HepG2 (cell line): ENCODE measurements around the gene CARMIL1. TPM values are rescaled to one million over a fixed set of nuclear protein-coding genes. Genes with fewer than 3 reads are reported as not detected.

Experiments
- ELF1 ChIP-seq: sonication (generic); formaldehyde crosslinking; IDR thresholded peaks from 2 replicates; pipeline ENCODE4 v1.4.0; 2020; ENCODE audit warnings: missing genetic modification reagents
- GRHL1 ChIP-seq: sonication (generic); formaldehyde crosslinking; conservative IDR thresholded peaks from 2 replicates; pipeline ENCODE4 v1.8.0; 2022; ENCODE audit warnings: missing genetic modification reagents
- HES4 ChIP-seq: sonication (generic); formaldehyde crosslinking; IDR thresholded peaks from 2 replicates; pipeline ENCODE4 v1.9.0; 2021; ENCODE audit warnings: mild to moderate bottlenecking, missing genetic modification reagents, borderline replicate concordance
- HINFP ChIP-seq: sonication (generic); formaldehyde crosslinking; IDR thresholded peaks from 2 replicates; pipeline ENCODE4 v1.4.0; 2020; ENCODE audit warnings: low read depth, mild to moderate bottlenecking, missing genetic modification reagents
- HNF1A ChIP-seq, 2 experiments: sonication (generic) in 1 of 2; formaldehyde crosslinking in 1 of 2; IDR thresholded peaks; 2 replicates each; pipeline versions ENCODE4 v1.4.0 to v1.6.1; 2016 to 2020; ENCODE audit warnings: borderline replicate concordance in 1 of 2, low read depth in 1 of 2, mild to moderate bottlenecking in 1 of 2, missing genetic modification reagents in 1 of 2
- NCOA5 ChIP-seq: sonication (generic); formaldehyde crosslinking; IDR thresholded peaks from 2 replicates; pipeline ENCODE4 v1.4.0; 2020; ENCODE audit warnings: missing genetic modification reagents
- NFIC ChIP-seq: IDR thresholded peaks from 2 replicates; pipeline ENCODE4 v1.6.1; 2012; ENCODE audit warnings: mild to moderate bottlenecking, low read length, inconsistent platforms
- NR2F6 ChIP-seq, 2 experiments: IDR thresholded peaks; 2 replicates each; pipeline ENCODE4 v1.6.1; 2016; ENCODE audit warnings: antibody characterized with exemption in 1 of 2, mild to moderate bottlenecking in 1 of 2
- NR3C1 ChIP-seq: sonication (generic); formaldehyde crosslinking; IDR thresholded peaks from 2 replicates; pipeline ENCODE4 v1.4.0; 2020; ENCODE audit warnings: missing genetic modification reagents
- SCMH1 ChIP-seq: sonication (generic); formaldehyde crosslinking; IDR thresholded peaks from 2 replicates; pipeline ENCODE4 v1.9.0; 2021; ENCODE audit warnings: missing genetic modification reagents, mild to moderate bottlenecking, borderline replicate concordance
- SRY ChIP-seq: sonication (generic); formaldehyde crosslinking; IDR thresholded peaks from 2 replicates; pipeline ENCODE4 v1.8.0; 2022; ENCODE audit warnings: mild to moderate bottlenecking, missing genetic modification reagents
- TFAP4 ChIP-seq: sonication (generic); IDR thresholded peaks from 2 replicates; pipeline ENCODE4 v1.6.1; 2016; ENCODE audit warnings: low read depth, borderline replicate concordance
- TIGD3 ChIP-seq: sonication (generic); formaldehyde crosslinking; IDR thresholded peaks from 2 replicates; pipeline ENCODE4 v1.5.1; 2020; ENCODE audit warnings: mild to moderate bottlenecking, missing genetic modification reagents, borderline replicate concordance
- YEATS4 ChIP-seq: sonication (generic); formaldehyde crosslinking; IDR thresholded peaks from 2 replicates; pipeline ENCODE4 v1.4.0; 2020; ENCODE audit warnings: missing genetic modification reagents, borderline replicate concordance
- ZBTB3 ChIP-seq: sonication (generic); formaldehyde crosslinking; IDR thresholded peaks from 2 replicates; pipeline ENCODE4 v1.4.0; 2020; ENCODE audit warnings: low read depth, mild to moderate bottlenecking, moderate library complexity, missing genetic modification reagents, borderline replicate concordance
- ZBTB42 ChIP-seq: sonication (generic); formaldehyde crosslinking; IDR thresholded peaks from 2 replicates; pipeline ENCODE4 v1.5.0; 2020; ENCODE audit warnings: mild to moderate bottlenecking, missing genetic modification reagents
- ZNF3 ChIP-seq: IDR thresholded peaks from 2 replicates; pipeline ENCODE4 v1.7.0; 2017; ENCODE audit warnings: inconsistent platforms
- ZNF558 ChIP-seq: sonication (generic); formaldehyde crosslinking; IDR thresholded peaks from 2 replicates; pipeline ENCODE4 v1.9.0; 2022; ENCODE audit warnings: mild to moderate bottlenecking, missing genetic modification reagents, borderline replicate concordance
- ZNF703 ChIP-seq: sonication (generic); formaldehyde crosslinking; IDR thresholded peaks from 2 replicates; pipeline ENCODE4 v1.5.1; 2020; ENCODE audit warnings: missing genetic modification reagents, mild to moderate bottlenecking, moderate library complexity, borderline replicate concordance
- polyA plus RNA-seq, 8 experiments: library from polyadenylated mRNA; depleted of rRNA in 3 of 8; stranded (reverse) in 7 of 8; unstranded in 1 of 8; fragments of >200 nt; fragmentation: Illumina TruSeq in 4 of 8; extraction: Trizol in 4 of 8; gene quantifications; 2 replicates each; pipeline versions ENCODE4 v1.2.1 to v1.2.3, GENCODE V29; 2011 to 2016; ENCODE audit warnings: low read depth in 4 of 8, missing spikeins in 1 of 8, mixed read lengths in 1 of 8; ENCODE audit not compliant: insufficient read depth in 1 of 8
- total RNA-seq, 5 experiments: library from RNA; depleted of rRNA; stranded (reverse); fragments of >200 nt; fragmentation: Illumina TruSeq; extraction: Trizol; gene quantifications; 2 replicates each; pipeline ENCODE4 v1.2.3, GENCODE V29; 2016; ENCODE audit warnings: low read depth in 1 of 5

CARMIL1 gene
- total and polyA plus RNA-seq, 2 of the 13 experiments (the other 11 are each of a cell fraction or from before 2014, with no cell fraction given): 1.8 to 2.6 TPM

- TF ChIP-seq ELF1 (CRISPR knock-in tag): no peak
- TF ChIP-seq NR2F6 (IDR thresholded peaks at IDR 0.05): no peak
- TF ChIP-seq NR2F6 (CRISPR knock-in tag; IDR thresholded peaks at IDR 0.05): no peak
- no peak for TF ChIP-seq HNF1A (IDR thresholded peaks at IDR 0.05; ENCODE audit: low read depth)
- no peak for TF ChIP-seq HNF1A (CRISPR knock-in tag; IDR thresholded peaks at IDR 0.05; ENCODE audit: borderline replicate concordance)
- TF ChIP-seq ZBTB3 (CRISPR knock-in tag): no peak
- no peak for TF ChIP-seq TIGD3 (CRISPR knock-in tag)
- TF ChIP-seq ZNF3 (CRISPR knock-in tag): no peak
- TF ChIP-seq ZNF558 (CRISPR knock-in tag): 0 out of 2 replicates have a peak, but pooled peaks have one; percentile 61
- no peak; the same call in 1 of the 2 replicates for TF ChIP-seq HINFP (CRISPR knock-in tag)
- no peak for TF ChIP-seq ZNF703
- TF ChIP-seq YEATS4 (CRISPR knock-in tag): peak; percentile 75
- TF ChIP-seq NFIC: no peak
- no peak for TF ChIP-seq NR3C1 (CRISPR knock-in tag)
- TF ChIP-seq TFAP4: no peak
- no peak for TF ChIP-seq GRHL1 (CRISPR knock-in tag)
- TF ChIP-seq HES4 (CRISPR knock-in tag): no peak
- TF ChIP-seq SCMH1 (CRISPR knock-in tag): no peak
- no peak for TF ChIP-seq NCOA5
- peak; percentile 81; the same call in 1 of the 2 replicates for TF ChIP-seq ZBTB42 (CRISPR knock-in tag)
- no peak for TF ChIP-seq SRY (CRISPR knock-in tag)
These were observed at the start of gene CARMIL1 (continued) for GRCh38 chr6:25278914-25279747.
